Raji (cell line): Measurements from ENCODE around the gene ADA.

ENCODE experiments used
- POLR2A ChIP-seq: IDR thresholded peaks from 2 replicates; pipeline ENCODE4 v1.6.1; 2011; ENCODE audit warnings: low read depth, low read length, control low read depth; ENCODE audit not compliant: insufficient read depth

Gene ADA

GRCh38 chr20:44651684-44652423 is at the start of gene ADA:
TSS of gene ADA (minus strand) at chr20:44651699. CDS start at chr20:44651607, 92 bp downstream.
- no peak for TF ChIP-seq POLR2A

- TF ChIP-seq POLR2A = no peak
Observed at GRCh38 chr20:44700306-44700705, 48.8 kb upstream of the ADA start.

DNA sequence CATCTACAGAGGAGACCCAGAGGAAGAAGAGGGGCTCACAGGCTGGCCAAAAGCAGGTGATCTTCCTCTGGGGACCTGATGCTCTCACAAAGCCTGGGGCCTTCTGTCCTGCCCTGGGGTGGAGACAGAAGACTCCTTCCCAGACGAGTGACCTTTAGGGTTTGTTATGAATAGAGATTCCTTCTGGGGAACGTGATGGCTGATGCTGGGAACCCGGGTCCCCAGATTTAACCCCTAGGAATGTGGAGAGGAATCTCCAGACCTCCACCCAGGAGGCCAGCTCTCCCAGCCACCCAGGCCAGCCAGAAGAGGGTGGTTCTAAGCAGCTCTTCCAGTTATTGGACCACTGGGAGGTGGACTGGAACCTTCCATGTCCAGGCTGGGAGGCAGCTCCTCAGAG is 46.9 kb upstream of the ADA start:
- TF ChIP-seq POLR2A = no peak

GRCh38 chr20:44696315-44696714 is 44.8 kb upstream of the ADA start:
- TF ChIP-seq POLR2A = no peak

- TF ChIP-seq POLR2A = no peak
Observed at GRCh38 chr20:44695674-44696300, 44.3 kb upstream of the ADA start.

GRCh38 chr20:44695295-44695673 is 43.8 kb upstream of the ADA start:
- no peak for TF ChIP-seq POLR2A

DNA sequence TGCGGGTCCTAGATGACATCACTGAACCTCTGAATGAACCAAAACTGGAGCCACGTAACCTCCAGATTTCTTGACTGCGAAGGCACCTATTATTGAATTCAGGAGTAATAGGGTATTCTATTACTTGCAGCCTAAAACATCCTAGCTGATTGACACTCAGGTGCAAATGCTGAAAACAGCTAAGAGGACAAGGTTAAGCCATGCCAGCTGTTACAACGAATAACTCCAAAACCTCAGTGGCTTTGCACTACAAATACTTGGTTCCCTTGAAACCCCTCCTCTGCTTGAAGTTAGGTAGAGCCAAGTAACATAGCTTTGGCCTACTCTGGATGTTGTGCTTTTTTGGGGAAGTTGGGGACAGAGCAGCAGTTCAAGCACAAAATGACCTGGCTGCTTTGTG is 42.7 kb upstream of the ADA start:
- no peak for TF ChIP-seq POLR2A

- TF ChIP-seq POLR2A = no peak
Observed at GRCh38 chr20:44693627-44694026, 42.1 kb upstream of the ADA start.

DNA sequence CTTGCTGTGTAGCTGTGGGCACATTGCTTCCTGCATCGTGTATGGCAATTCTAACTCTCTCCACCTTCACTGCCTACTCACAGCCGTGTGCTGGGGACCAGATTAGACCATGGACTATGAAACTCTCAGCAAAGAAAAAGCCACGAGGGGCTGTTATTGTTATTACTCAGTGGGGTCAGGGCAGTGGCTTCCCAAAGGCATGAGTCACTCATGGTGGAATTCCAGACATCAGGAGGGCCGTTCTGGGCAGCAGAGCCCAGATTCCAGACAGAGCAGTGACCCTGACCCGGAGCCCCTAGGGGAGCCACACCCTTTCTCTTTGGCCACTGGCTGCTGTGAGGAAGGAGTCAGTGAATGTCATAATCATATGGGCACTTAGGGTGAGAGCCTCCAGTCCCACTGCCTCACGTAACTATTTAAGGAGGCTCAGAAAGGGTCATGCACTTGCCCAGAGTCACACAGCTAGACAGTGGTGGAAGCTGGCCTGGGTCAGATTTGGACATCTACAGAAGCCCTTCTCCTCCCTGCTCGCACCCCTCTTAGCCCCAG is 41.5 kb upstream of the ADA start:
- TF ChIP-seq POLR2A = no peak

DNA sequence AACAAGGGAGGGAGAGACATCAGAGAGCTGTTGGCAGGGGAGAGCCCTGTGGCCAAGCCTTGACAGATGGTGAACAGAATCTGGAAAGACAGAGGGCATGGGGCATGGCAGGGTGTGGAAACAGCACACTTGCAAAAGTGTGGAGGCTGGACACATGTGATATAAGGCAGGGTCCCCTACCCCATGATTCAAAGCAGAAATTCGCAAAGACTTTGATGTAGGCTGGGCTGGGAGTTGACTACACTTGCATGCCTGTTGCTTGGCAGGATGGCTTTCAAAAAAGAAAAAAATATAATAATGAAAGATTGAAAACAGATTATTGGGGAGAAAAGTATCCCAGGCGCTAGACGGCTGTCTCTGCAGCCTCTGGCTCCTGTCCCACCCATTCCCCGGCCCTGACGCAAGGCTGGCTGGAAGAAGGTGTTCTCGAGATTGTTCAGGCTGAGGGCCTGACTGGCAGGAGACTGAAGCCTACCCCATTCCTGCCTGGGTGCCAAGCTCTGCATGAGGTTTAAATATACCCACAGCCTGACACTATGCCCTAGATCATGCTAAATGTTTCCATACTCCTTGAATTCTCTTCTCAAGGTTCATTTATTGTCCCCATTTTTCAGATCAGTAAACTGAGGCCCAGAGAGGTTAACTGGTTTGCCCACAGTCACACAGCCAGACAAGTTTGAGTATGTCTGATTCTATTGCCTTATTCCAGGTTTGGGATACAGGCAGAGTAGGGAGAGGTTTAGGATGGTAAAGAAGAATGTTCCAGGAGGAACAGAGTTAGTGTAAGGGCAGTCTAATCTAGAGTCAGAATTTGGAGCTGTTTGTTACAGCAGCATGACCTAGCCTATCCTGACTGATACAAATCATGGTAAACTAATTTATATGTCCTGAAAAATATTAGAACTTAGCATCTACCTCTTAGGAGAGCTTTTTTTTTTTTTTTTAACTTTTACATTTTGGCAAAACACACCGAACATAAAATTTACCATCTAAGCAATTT is 40.2 kb upstream of the ADA start:
- no peak for TF ChIP-seq POLR2A

DNA sequence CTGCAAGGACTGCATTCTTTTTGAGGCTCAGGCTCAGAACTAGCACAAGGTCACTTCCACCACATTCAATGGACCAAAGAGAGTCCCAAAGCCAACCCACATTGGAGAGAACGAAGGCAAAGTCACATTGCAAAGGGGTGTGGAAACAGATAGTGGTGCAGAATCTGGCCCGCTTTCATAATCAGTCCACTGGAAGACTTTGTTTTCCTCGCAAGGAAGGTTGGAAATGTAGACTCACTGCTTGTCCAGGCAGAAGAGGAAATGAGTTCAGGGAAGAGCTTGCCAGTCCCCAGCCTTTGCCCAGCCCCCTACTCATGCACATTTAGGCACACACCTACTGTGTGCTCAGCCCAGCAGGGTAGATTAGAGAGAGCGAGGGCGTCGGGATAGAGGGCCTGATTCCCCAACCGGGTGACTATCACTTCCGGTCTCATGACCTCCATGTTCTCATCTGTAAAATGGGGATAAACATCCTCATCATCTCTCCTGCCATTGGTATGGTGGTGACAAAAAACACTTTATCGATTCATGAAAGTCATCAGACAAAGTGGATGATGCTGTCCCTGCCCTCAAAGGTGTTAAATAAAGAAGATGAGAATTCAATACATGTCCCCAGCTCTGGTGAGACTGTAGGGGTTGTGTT is 39.4 kb upstream of the ADA start:
- TF ChIP-seq POLR2A = no peak

DNA sequence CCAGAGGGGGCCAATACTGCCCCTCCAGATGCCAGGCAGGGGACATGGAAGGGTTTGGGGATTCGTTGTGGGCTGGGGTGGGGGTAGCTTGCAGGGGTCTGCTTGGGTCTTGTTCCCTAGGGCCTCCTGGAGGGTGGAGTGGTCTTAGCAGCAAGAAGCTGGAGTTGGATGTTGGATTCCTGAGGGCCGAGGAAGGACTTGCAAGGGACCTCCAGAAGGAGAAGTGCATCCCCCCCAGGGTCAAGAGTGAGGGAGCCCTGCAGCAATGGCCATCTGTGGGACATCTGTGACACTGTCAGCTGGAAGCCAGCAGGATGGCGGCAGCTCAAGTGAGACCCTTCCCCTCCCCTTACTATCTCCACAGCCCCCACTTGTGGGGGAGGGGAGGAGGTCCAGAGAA is 38.3 kb upstream of the ADA start:
- no peak for TF ChIP-seq POLR2A

DNA sequence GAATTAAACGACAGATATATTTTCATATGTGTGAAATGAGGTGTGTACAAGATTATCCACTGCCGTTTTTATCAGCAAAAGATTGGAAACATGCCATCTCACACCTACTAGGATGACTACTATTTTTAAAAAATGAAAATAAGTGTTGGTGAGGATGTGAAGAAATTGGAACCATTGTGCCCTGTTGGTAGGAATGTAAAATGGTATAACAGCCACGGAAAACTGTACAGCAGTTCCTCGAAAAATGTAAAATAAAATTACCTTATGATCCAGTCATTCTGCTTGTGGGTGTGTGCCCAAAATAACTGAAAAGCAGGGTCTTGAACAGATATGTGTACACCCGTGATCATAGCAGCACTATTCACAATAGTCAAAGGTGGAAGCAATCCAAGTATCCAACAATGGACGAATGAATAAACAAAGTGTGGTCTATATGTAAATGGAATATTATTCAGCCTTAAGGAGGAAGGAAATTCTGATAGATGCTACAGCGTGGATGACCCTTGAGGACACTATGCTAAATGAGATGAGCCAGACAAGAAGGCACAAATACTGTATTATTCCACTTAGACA is 36.6 kb upstream of the ADA start:
- no peak for TF ChIP-seq POLR2A

- no peak for TF ChIP-seq POLR2A
Observed at GRCh38 chr20:44686934-44687333, 35.4 kb upstream of the ADA start.
